Measurements from ENCODE around the gene EFCAB9.

GRCh38 chr5:172216345-172216744 lies 22.4 kb downstream of the EFCAB9 start:
- TF ChIP-seq CTCF (IDR thresholded peaks at IDR 0.05; ENCODE audit: low read depth, low read length) (no peak), EZH2phosphoT487 (IDR thresholded peaks at IDR 0.05; ENCODE audit: low read depth) (no peak)

Data from OCI-LY3 (cell line).